Globus pallidus (tissue), 1 donor: Measurements from ENCODE around the gene KRTAP29-1.
"Not testable (repeated sequence)": the region's sequence is repeated elsewhere in the genome, so short reads cannot be mapped to it uniquely, and the experiment has no call there.

Experiments used
- DNase-seq: peaks from one replicate; pipeline ENCODE4 v3.0.0-alpha.2; 2015; ENCODE audit warnings: low spot score

Gene KRTAP29-1

GRCh38 chr17:41298458-41299135, 4.1 kb downstream of the KRTAP29-1 start:
- DNase-seq: no peak

- no peak for DNase-seq
Observed at GRCh38 chr17:41296846-41297245, 5.8 kb downstream of the KRTAP29-1 start.

- no peak for DNase-seq
Observed at GRCh38 chr17:41294016-41294415, 8.6 kb downstream of the KRTAP29-1 start.

- no peak for DNase-seq
Observed at GRCh38 chr17:41287050-41287449, 15.6 kb downstream of the KRTAP29-1 start.

GRCh38 chr17:41284546-41284945, 18.1 kb downstream of the KRTAP29-1 start:
- no peak for DNase-seq

GRCh38 chr17:41284043-41284442, 18.6 kb downstream of the KRTAP29-1 start:
- no peak for DNase-seq

- no peak for DNase-seq
Observed at GRCh38 chr17:41278176-41278955, 24.3 kb downstream of the KRTAP29-1 start.

- not testable (repeated sequence) for DNase-seq
Observed at GRCh38 chr17:41275648-41276190, 26.9 kb downstream of the KRTAP29-1 start, which contains the start of gene KRTAP9-7. TSS of gene KRTAP9-7 (plus strand) at chr17:41275698. CDS start at chr17:41275698, 0 bp downstream.

GRCh38 chr17:41271858-41272257, 30.8 kb downstream of the KRTAP29-1 start:
- no peak for DNase-seq

GRCh38 chr17:41271323-41271722, 31.3 kb downstream of the KRTAP29-1 start:
- not testable (repeated sequence) for DNase-seq

GRCh38 chr17:41267711-41268110, 34.9 kb downstream of the KRTAP29-1 start:
- DNase-seq: no peak

GRCh38 chr17:41265078-41265477, 37.6 kb downstream of the KRTAP29-1 start, which contains the start of gene KRTAP9-6:
TSS of gene KRTAP9-6 (plus strand) at chr17:41265378. CDS start at chr17:41265378, 0 bp downstream.
- no peak for DNase-seq

GRCh38 chr17:41264599-41264998, 38.1 kb downstream of the KRTAP29-1 start:
- no peak for DNase-seq

GRCh38 chr17:41263212-41263611, 39.4 kb downstream of the KRTAP29-1 start:
- no peak for DNase-seq

- no peak for DNase-seq
Observed at GRCh38 chr17:41258406-41258805, 44.2 kb downstream of the KRTAP29-1 start.

GRCh38 chr17:41256291-41256685, 46.4 kb downstream of the KRTAP29-1 start:
- no peak for DNase-seq

GRCh38 chr17:41255381-41256290, 47.0 kb downstream of the KRTAP29-1 start, which contains the start of gene KRTAP9-9:
TSS of gene KRTAP9-9 (plus strand) at chr17:41255384.
- DNase-seq: not testable (repeated sequence)

- DNase-seq: no peak
Observed at GRCh38 chr17:41254861-41255260, 47.8 kb downstream of the KRTAP29-1 start.
